ENCODE data around the gene PCDHA9.
"Not testable (repeated sequence)": the region's sequence is repeated elsewhere in the genome, so short reads cannot be mapped to it uniquely, and the experiment has no call there.

Gene PCDHA9, protein sequence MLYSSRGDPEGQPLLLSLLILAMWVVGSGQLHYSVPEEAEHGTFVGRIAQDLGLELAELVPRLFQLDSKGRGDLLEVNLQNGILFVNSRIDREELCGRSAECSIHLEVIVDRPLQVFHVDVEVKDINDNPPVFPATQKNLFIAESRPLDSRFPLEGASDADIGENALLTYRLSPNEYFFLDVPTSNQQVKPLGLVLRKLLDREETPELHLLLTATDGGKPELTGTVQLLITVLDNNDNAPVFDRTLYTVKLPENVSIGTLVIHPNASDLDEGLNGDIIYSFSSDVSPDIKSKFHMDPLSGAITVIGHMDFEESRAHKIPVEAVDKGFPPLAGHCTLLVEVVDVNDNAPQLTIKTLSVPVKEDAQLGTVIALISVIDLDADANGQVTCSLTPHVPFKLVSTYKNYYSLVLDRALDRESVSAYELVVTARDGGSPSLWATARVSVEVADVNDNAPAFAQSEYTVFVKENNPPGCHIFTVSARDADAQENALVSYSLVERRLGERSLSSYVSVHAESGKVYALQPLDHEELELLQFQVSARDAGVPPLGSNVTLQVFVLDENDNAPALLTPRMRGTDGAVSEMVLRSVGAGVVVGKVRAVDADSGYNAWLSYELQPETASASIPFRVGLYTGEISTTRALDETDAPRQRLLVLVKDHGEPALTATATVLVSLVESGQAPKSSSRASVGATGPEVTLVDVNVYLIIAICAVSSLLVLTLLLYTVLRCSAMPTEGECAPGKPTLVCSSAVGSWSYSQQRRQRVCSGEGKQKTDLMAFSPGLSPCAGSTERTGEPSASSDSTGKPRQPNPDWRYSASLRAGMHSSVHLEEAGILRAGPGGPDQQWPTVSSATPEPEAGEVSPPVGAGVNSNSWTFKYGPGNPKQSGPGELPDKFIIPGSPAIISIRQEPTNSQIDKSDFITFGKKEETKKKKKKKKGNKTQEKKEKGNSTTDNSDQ

DNA sequence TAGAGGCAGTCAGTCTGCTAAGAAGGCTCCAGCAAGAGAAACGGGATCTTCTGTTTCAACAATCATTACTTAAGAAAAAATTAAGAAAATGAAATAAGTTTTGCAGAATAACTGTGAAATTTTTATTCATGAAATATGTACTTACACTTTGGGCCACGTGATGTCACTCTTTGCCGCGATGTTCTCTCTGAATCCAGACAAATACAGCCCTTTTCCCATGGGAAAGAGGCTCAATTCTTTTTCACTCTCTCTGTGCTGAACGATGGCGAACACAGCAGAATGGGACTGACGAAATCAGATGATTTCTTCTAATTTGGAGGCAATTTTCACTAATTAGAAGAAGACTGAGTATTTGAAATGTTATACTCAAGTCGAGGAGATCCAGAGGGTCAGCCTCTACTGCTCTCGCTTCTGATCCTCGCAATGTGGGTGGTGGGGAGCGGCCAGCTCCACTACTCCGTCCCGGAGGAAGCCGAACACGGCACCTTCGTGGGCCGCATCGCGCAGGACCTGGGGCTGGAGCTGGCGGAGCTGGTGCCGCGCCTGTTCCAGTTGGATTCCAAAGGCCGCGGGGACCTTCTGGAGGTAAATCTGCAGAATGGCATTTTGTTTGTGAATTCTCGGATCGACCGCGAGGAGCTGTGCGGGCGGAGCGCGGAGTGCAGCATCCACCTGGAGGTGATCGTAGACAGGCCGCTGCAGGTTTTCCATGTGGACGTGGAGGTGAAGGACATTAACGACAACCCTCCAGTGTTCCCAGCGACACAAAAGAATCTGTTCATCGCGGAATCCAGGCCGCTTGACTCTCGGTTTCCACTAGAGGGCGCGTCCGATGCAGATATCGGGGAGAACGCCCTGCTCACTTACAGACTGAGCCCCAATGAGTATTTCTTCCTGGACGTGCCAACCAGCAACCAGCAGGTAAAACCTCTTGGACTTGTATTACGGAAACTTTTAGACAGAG is at the start of gene PCDHA9:
Gene PCDHA9 (plus strand): TSS at position 244 of the 964 bp plus-strand sequence. CDS start 114 bp downstream, at position 358.
- FAIRE-seq; DNase-seq (ENCODE audit: extremely low spot score, insufficient read length, low read depth): not testable (repeated sequence)

DNA sequence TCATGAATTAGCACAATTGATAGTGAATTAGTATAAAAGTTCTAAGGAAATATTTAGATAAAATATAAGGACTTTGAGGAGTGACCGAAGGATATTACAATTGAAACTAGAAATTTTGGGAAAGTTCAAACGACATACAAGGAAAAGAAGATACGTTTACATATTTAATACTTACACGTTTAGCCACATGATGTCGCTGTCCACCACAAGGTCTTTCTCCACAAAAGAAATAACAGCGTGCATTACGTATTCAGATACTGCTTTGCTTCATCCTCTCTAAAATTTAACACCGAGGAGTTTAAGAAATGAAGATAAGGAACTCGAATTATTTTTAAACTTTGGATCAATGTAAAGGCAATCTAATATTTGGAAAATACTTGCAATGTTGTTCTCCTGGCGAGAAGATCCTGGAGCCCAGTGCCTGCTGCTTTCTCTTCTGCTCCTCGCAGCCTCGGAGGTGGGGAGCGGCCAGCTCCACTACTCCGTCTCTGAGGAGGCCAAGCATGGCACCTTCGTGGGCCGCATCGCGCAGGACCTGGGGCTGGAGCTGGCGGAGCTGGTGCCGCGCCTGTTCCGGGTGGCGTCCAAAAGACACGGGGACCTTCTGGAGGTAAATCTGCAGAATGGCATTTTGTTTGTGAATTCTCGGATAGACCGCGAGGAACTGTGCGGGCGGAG is 47.2 kb upstream of the PCDHA9 start, which contains the start of gene PCDHA3:
Gene PCDHA3 (plus strand): TSS at position 242 of the 678 bp plus-strand sequence.
- DNase-seq (ENCODE audit: extremely low spot score, insufficient read length, low read depth) (no peak), FAIRE-seq (no peak)

DNA sequence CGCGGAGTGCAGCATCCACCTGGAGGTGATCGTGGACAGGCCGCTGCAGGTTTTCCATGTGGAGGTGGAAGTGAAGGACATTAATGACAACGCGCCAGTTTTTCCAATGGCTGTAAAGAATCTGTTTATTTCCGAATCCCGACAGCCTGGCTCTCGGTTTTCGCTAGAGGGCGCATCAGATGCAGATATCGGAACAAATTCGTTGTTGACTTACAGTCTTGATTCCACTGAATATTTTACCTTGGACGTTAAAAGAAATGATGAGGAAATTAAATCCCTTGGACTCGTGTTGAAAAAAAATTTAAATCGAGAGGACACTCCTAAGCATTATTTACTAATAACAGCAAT is 46.7 kb upstream of the PCDHA9 start:
- FAIRE-seq (no peak), DNase-seq (ENCODE audit: extremely low spot score, insufficient read length, low read depth) (no peak)

DNA sequence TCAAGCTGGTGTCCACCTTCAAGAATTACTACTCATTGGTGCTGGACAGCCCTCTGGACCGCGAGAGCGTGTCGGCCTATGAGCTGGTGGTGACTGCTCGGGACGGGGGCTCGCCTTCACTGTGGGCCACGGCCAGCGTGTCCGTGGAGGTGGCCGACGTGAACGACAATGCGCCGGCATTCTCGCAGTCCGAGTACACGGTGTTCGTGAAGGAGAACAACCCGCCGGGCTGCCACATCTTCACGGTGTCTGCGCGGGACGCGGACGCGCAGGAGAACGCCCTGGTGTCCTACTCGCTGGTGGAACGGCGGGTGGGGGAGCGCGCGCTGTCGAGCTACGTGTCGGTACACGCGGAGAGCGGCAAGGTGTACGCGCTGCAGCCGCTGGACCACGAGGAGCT is 45.8 kb upstream of the PCDHA9 start:
- DNase-seq (ENCODE audit: extremely low spot score, insufficient read length, low read depth); FAIRE-seq: not testable (repeated sequence)

DNA sequence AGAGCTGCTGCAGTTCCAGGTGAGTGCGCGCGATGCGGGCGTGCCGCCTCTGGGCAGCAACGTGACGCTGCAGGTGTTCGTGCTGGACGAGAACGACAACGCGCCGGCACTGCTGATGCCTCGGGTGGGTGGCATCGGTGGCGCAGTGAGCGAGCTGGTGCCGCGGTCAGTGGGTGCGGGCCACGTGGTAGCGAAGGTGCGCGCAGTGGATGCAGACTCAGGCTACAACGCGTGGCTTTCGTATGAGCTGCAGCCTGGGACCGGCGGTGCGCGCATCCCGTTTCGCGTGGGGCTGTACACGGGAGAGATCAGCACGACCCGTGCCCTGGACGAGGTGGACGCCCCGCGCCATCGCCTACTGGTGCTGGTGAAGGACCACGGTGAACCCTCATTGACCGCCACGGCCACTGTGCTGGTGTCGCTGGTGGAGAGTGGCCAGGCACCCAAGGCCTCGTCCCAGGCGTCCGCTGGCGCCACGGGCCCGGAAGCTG is 45.4 kb upstream of the PCDHA9 start:
- no peak for FAIRE-seq
- DNase-seq (ENCODE audit: extremely low spot score, insufficient read length, low read depth): no peak

DNA sequence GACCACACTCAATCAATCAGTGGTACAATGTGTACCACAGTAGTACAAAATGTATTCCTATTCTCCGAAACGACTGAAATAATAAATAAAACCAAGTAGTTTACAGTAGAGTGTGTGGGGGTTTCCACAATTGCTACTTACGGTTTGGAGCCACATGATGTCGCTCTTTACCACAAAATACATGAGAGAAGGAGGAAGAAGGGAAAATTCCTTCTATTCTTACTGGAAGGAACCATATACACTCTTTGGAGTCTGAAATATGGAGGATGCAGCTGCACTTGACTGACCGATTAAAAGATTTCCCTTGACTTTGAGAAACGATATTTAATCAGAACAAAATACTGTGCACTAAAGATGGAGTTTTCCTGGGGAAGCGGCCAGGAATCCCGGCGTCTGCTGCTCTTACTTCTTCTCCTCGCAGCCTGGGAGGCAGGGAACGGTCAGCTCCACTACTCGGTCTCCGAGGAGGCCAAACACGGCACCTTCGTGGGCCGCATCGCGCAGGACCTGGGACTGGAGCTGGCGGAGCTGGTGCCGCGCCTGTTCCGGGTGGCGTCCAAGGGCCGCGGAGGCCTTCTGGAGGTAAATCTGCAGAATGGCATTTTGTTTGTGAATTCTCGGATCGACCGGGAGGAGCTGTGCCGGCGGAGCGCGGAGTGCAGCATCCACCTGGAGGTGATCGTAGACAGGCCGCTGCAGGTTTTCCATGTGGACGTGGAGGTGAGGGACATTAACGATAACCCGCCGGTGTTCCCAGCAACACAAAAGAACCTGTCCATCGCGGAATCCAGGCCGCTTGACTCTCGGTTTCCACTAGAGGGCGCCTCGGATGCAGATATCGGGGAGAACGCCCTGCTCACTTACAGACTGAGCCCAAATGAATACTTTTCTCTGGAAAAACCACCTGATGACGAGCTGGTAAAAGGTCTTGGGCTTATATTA is 41.1 kb upstream of the PCDHA9 start, which contains the start of gene PCDHA4:
Gene PCDHA4 (plus strand): TSS at position 235 of the 942 bp plus-strand sequence.
- no peak for FAIRE-seq
- no peak for DNase-seq (ENCODE audit: extremely low spot score, insufficient read length, low read depth)

DNA sequence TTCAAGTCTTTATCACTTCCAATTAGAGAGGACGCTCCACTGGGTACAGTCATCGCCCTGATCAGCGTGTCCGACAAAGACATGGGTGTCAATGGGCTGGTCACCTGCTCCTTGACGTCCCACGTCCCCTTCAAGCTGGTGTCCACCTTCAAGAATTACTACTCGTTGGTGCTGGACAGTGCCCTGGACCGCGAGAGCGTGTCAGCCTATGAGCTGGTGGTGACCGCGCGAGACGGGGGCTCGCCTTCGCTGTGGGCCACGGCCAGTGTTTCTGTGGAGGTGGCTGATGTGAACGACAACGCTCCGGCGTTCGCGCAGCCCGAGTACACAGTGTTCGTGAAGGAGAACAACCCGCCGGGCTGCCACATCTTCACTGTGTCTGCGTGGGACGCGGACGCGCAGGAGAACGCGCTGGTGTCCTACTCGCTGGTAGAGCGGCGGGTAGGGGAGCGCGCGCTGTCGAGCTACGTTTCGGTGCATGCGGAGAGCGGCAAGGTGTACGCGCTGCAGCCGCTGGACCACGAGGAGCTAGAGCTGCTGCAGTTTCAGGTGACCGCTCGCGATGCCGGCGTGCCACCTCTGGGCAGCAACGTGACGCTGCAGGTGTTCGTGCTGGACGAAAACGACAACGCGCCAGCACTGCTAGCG is 39.8 kb upstream of the PCDHA9 start:
- DNase-seq (ENCODE audit: extremely low spot score, insufficient read length, low read depth); FAIRE-seq: not testable (repeated sequence)

DNA sequence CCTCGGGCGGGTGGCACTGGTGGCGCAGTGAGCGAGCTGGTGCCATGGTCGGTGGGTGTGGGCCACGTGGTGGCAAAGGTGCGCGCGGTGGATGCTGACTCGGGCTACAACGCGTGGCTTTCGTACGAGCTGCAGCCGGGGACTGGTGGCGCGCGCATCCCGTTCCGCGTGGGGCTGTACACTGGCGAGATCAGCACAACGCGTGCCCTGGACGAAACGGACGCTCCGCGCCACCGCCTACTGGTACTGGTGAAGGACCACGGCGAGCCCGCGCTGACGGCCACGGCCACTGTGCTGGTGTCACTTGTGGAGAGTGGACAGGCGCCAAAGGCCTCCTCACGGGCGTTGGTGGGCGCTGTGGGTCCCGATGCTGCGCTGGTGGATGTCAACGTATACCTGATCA is 39.3 kb upstream of the PCDHA9 start:
- no peak for FAIRE-seq
- DNase-seq (ENCODE audit: extremely low spot score, insufficient read length, low read depth): no peak

DNA sequence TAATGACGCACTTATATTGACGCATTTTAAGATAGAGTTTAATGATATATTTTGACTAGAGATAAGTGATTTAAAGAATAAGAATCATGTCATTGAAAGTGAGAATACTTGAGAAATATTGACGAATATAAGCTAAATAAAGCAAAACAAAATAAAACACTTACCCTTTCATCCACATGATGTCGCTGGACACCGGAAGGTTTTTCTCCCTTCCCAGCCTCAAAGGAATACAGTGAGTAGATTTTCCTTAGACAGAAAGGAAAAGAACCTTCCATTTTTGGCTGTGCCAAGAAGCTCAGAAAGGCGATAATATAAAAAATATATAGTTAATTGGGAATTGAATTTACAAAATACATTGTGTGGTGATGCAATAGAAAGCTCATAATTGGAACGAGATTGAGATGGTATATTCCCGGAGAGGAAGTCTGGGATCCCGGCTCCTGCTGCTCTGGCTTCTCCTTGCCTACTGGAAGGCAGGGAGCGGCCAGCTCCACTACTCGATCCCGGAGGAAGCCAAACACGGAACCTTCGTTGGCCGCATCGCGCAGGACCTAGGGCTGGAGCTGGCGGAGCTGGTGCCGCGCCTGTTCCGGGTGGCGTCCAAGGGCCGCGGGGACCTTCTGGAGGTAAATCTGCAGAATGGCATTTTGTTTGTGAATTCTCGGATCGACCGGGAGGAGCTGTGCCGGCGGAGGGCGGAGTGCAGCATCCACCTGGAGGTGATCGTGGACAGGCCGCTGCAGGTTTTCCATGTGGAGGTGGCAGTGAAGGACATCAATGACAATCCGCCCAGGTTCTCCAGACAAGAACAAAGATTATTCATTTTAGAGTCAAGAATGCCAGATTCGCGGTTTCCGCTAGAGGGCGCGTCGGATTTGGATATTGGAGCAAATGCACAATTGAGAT is 26.6 kb upstream of the PCDHA9 start, which contains the start of gene PCDHA5:
Gene PCDHA5 (plus strand): TSS at position 239 of the 906 bp plus-strand sequence.
- DNase-seq (ENCODE audit: extremely low spot score, insufficient read length, low read depth) (no peak), FAIRE-seq (no peak)

DNA sequence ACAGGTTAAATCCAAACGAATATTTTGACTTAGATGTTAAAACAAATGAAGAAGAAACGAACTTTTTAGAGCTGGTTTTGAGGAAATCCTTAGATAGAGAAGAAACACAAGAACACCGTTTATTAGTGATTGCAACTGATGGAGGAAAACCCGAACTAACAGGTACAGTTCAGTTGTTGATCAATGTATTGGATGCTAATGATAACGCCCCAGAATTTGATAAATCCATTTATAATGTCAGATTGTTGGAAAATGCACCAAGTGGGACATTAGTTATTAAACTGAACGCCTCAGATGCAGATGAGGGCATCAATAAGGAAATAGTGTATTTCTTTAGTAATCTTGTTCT is 25.9 kb upstream of the PCDHA9 start:
- no peak for FAIRE-seq
- no peak for DNase-seq (ENCODE audit: extremely low spot score, insufficient read length, low read depth)

DNA sequence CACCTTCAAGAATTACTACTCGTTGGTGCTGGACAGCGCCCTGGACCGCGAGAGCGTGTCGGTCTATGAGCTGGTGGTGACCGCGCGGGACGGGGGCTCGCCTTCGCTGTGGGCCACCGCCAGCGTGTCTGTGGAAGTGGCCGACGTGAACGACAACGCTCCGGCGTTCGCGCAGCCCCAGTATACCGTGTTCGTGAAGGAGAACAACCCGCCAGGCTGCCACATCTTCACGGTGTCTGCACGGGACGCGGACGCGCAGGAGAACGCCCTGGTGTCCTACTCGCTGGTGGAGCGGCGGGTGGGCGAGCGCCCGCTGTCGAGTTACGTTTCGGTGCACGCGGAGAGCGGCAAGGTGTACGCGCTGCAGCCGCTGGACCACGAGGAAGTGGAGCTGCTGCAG is 25.2 kb upstream of the PCDHA9 start:
- not testable (repeated sequence) for FAIRE-seq; DNase-seq (ENCODE audit: extremely low spot score, insufficient read length, low read depth)

DNA sequence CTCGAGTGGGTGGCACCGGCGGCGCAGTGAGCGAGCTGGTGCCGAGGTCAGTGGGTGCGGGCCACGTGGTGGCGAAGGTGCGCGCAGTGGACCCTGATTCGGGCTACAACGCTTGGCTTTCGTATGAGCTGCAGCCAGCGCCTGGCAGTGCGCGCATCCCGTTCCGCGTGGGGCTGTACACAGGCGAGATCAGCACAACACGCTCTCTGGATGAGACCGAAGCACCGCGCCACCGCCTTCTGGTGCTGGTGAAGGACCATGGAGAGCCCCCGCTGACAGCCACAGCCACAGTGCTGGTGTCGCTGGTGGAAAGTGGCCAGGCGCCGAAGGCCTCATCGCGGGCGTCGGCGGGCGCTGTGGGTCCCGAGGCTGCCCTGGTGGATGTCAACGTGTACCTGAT is 24.7 kb upstream of the PCDHA9 start:
- no peak for FAIRE-seq
- no peak for DNase-seq (ENCODE audit: extremely low spot score, insufficient read length, low read depth)

DNA sequence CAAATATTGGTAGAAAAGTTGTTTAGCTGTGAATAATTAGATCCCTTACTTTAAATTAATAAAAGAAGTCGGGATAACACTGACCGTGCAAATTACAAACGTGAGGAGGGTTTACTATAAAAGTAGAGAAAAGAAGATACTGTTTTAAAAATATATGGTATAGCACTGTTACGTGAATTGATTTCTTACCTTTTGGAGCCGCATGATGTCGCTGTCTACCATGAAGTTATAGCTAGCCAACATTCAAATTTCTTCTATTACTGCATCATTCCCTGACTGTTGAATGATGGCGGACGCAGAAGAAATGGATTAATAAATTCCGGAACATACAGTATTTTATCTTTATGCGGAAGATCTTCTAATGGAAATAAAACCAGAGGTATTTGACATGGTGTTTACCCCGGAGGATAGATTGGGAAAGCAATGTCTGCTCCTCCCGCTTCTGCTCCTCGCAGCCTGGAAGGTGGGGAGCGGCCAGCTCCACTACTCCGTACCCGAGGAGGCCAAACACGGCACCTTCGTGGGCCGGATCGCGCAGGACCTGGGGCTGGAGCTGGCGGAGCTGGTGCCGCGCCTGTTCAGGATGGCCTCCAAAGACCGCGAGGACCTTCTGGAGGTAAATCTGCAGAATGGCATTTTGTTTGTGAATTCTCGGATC is 20.3 kb upstream of the PCDHA9 start, which contains the start of gene PCDHA6:
Gene PCDHA6 (plus strand): TSS at position 257 of the 658 bp plus-strand sequence. CDS start 132 bp downstream, at position 389.
- DNase-seq (ENCODE audit: extremely low spot score, insufficient read length, low read depth): no peak
- FAIRE-seq: no peak

DNA sequence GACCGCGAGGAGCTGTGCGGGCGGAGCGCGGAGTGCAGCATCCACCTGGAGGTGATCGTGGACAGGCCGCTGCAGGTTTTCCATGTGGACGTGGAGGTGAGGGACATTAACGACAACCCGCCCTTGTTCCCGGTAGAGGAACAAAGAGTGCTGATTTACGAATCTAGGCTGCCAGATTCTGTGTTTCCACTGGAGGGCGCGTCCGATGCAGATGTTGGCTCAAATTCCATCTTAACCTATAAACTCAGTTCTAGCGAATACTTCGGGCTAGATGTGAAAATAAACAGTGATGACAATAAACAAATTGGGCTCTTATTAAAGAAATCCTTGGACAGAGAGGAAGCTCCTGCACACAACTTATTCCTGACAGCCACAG is 19.8 kb upstream of the PCDHA9 start:
- no peak for DNase-seq (ENCODE audit: extremely low spot score, insufficient read length, low read depth)
- FAIRE-seq: no peak

All from GM18507 (cell line).